ENCODE data around the gene PLA2G10.
"Not testable (repeated sequence)": the region's sequence is repeated elsewhere in the genome, so short reads cannot be mapped to it uniquely, and the experiment has no call there.

PLA2G10 gene

GRCh38 chr16:14682121-14682520 is 12.0 kb downstream of the PLA2G10 start:
- Histone ChIP-seq H3K27me3 (replicated peaks; ENCODE audit: control insufficient read depth, insufficient read depth, low read length) (no peaks in the 10 kb centered on the region), H3K36me3 (ENCODE audit: control insufficient read depth, insufficient read depth, low read length) (no peaks in the 10 kb centered on the region), H3K4me3 (replicated peaks; ENCODE audit: low read depth, low read length) (no peak overlapping the region)
- DNase-seq (ENCODE audit: extremely low read depth, insufficient read length) = no peak
- TF ChIP-seq CTCF (IDR thresholded peaks at IDR 0.05; ENCODE audit: insufficient read depth, low read length, poor library complexity, severe bottlenecking) = no peak

- no peaks in the 10 kb centered on the region for H3K27me3 ChIP-seq (replicated peaks; ENCODE audit: control insufficient read depth, insufficient read depth, low read length)
- TF ChIP-seq CTCF (IDR thresholded peaks at IDR 0.05; ENCODE audit: insufficient read depth, low read length, poor library complexity, severe bottlenecking) = no peak
- no peak for DNase-seq (ENCODE audit: extremely low read depth, insufficient read length)
- no peaks in the 10 kb centered on the region for H3K36me3 ChIP-seq (ENCODE audit: control insufficient read depth, insufficient read depth, low read length)
- H3K4me3 ChIP-seq (replicated peaks; ENCODE audit: low read depth, low read length) = no peak overlapping the region
Observed at GRCh38 chr16:14681115-14681514, 13.0 kb downstream of the PLA2G10 start.

GRCh38 chr16:14680396-14680795 is 13.7 kb downstream of the PLA2G10 start:
- not testable (repeated sequence) for DNase-seq (ENCODE audit: extremely low read depth, insufficient read length); H3K36me3 ChIP-seq (ENCODE audit: control insufficient read depth, insufficient read depth, low read length); H3K27me3 ChIP-seq (replicated peaks; ENCODE audit: control insufficient read depth, insufficient read depth, low read length); H3K4me3 ChIP-seq (replicated peaks; ENCODE audit: low read depth, low read length)

GRCh38 chr16:14678748-14679497 is 15.2 kb downstream of the PLA2G10 start:
- Histone ChIP-seq H3K36me3 (ENCODE audit: control insufficient read depth, insufficient read depth, low read length) (no peaks in the 10 kb centered on the region), H3K27me3 (replicated peaks; ENCODE audit: control insufficient read depth, insufficient read depth, low read length) (no peaks in the 10 kb centered on the region), H3K4me3 (replicated peaks; ENCODE audit: low read depth, low read length) (no peak overlapping the region)
- no peak for TF ChIP-seq CTCF (IDR thresholded peaks at IDR 0.05; ENCODE audit: insufficient read depth, low read length, poor library complexity, severe bottlenecking)
- DNase-seq (ENCODE audit: extremely low read depth, insufficient read length) = no peak

GRCh38 chr16:14677627-14678026 is 16.5 kb downstream of the PLA2G10 start:
- DNase-seq (ENCODE audit: extremely low read depth, insufficient read length) = no peak
- Histone ChIP-seq H3K27me3 (replicated peaks; ENCODE audit: control insufficient read depth, insufficient read depth, low read length) (no peaks in the 10 kb centered on the region), H3K36me3 (ENCODE audit: control insufficient read depth, insufficient read depth, low read length) (no peaks in the 10 kb centered on the region), H3K4me3 (replicated peaks; ENCODE audit: low read depth, low read length) (no peak overlapping the region)
- no peak for TF ChIP-seq CTCF (IDR thresholded peaks at IDR 0.05; ENCODE audit: insufficient read depth, low read length, poor library complexity, severe bottlenecking)

- H3K27me3 ChIP-seq (replicated peaks; ENCODE audit: control insufficient read depth, insufficient read depth, low read length) = no peaks in the 10 kb centered on the region
- no peak overlapping the region for H3K4me3 ChIP-seq (replicated peaks; ENCODE audit: low read depth, low read length)
- TF ChIP-seq CTCF (IDR thresholded peaks at IDR 0.05; ENCODE audit: insufficient read depth, low read length, poor library complexity, severe bottlenecking) = no peak
- H3K36me3 ChIP-seq (ENCODE audit: control insufficient read depth, insufficient read depth, low read length) = no peaks in the 10 kb centered on the region
- no peak for DNase-seq (ENCODE audit: extremely low read depth, insufficient read length)
Observed at GRCh38 chr16:14676633-14677032, 17.5 kb downstream of the PLA2G10 start.

Data from GM06990 (cell line).